Glomerular endothelial cell (primary cell): Measurements from ENCODE around the gene MACROD2. TPM values are rescaled to one million over a fixed set of nuclear protein-coding genes. Genes with fewer than 3 reads are reported as not detected.
"Not testable (repeated sequence)": the region's sequence is repeated elsewhere in the genome, so short reads cannot be mapped to it uniquely, and the experiment has no call there.

Source experiments
- DNase-seq: peaks from one replicate; pipeline ENCODE4 v3.0.0-alpha.2; 2011; ENCODE audit warnings: low read depth, low spot score; ENCODE audit errors: extremely low read depth
- total RNA-seq: library from RNA; depleted of rRNA; stranded (reverse); fragments of >200 nt; gene quantifications from 2 replicates; pipeline ENCODE4 v1.2.3, GENCODE V29; 2015

The MACROD2 gene
- total RNA-seq, 1 donor from 2014 or later, result 0.76 TPM

- DNase-seq, result no peak
These were observed 451.1 kb downstream of the MACROD2 start for GRCh38 chr20:14446446-14446845.

GRCh38 chr20:14449323-14449722, 454.0 kb downstream of the MACROD2 start:
- no peak for DNase-seq

GRCh38 chr20:14450256-14450655, 454.9 kb downstream of the MACROD2 start:
- no peak for DNase-seq

GRCh38 chr20:14451458-14451857, 456.1 kb downstream of the MACROD2 start:
- no peak for DNase-seq

- no peak for DNase-seq
These were observed 457.9 kb downstream of the MACROD2 start for GRCh38 chr20:14453259-14453658.

- DNase-seq, result no peak
These were observed 459.0 kb downstream of the MACROD2 start for GRCh38 chr20:14454296-14454695.

- not testable (repeated sequence) for DNase-seq
These were observed 471.9 kb downstream of the MACROD2 start for GRCh38 chr20:14467104-14467827.

- DNase-seq, result no peak
These were observed 475.0 kb downstream of the MACROD2 start for GRCh38 chr20:14470231-14470899.

GRCh38 chr20:14470977-14471661, 475.8 kb downstream of the MACROD2 start:
- DNase-seq, result no peak

- DNase-seq, result no peak
These were observed 481.8 kb downstream of the MACROD2 start for GRCh38 chr20:14477125-14477524.

GRCh38 chr20:14478126-14478525, 482.8 kb downstream of the MACROD2 start:
- no peak for DNase-seq

- DNase-seq, result no peak
These were observed 486.5 kb downstream of the MACROD2 start for GRCh38 chr20:14481863-14482262.

GRCh38 chr20:14488212-14488611, 492.9 kb downstream of the MACROD2 start:
- DNase-seq, result no peak

- DNase-seq, result no peak
These were observed 493.6 kb downstream of the MACROD2 start for GRCh38 chr20:14488756-14489479.

GRCh38 chr20:14489544-14489943, 494.2 kb downstream of the MACROD2 start:
- DNase-seq, result no peak

- DNase-seq, result no peak
These were observed 496.1 kb downstream of the MACROD2 start for GRCh38 chr20:14491436-14491835.

GRCh38 chr20:14493408-14493807, 498.1 kb downstream of the MACROD2 start:
- no peak for DNase-seq

- DNase-seq, result no peak
These were observed 499.0 kb downstream of the MACROD2 start for GRCh38 chr20:14494355-14494754.

- DNase-seq, result no peak
These were observed 499.8 kb downstream of the MACROD2 start for GRCh38 chr20:14495066-14495465.

- no peak for DNase-seq
These were observed 501.7 kb downstream of the MACROD2 start for GRCh38 chr20:14497004-14497403.

- DNase-seq, result no peak
These were observed 503.5 kb downstream of the MACROD2 start for GRCh38 chr20:14498772-14499171.
